Measurements from ENCODE around the gene CLEC10A.
"Not testable (repeated sequence)": the region's sequence is repeated elsewhere in the genome, so short reads cannot be mapped to it uniquely, and the experiment has no call there.

Gene CLEC10A, protein sequence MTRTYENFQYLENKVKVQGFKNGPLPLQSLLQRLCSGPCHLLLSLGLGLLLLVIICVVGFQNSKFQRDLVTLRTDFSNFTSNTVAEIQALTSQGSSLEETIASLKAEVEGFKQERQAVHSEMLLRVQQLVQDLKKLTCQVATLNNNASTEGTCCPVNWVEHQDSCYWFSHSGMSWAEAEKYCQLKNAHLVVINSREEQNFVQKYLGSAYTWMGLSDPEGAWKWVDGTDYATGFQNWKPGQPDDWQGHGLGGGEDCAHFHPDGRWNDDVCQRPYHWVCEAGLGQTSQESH

DNA sequence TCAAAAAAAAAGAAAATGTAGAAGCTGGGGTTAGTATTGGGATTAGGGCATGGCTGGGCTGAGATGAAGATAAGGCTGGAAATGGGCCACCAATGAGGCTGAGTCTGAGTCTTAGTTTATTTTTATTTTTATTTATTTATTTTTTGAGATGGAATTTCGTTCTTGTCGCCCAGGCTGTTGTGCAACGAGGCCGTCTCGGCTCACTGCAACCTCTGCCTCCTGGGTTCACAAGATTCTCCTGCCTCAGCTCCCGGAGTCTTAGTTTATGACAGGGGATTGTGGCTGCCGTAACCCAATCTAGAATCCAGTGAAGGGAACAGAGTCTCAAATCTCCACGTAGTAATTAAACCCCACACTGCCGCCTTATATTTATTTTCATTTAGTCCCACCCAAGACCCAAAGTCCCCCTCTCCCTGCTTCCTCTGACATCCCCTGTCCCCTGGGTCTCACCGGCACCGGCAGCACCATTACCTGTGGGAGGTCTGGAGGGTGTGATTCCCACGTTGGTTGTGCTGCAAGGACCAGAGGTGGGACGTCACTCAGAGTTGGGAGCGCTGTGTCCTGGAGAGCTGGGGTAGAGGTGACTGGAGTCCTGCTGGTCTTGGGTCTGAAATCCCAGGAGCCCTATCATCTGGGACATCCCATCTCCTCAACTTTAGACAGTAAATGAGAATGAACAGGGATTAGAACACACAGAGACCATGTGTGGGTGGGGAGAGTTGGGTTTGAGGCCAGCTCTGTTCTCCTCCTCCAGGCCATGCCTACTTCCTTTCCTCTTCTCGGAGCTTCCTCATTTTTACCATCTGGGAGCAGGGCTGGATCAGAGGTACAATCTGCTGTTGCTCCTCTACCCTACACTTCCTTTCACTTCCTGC lies at the start of gene CLEC10A:
TSS of gene CLEC10A (minus strand) at position 671 of the 875 bp plus-strand sequence. CDS start 1,439 bp downstream, outside the sequence.
- DNase-seq (ENCODE audit: low read depth) = no peak

DNA sequence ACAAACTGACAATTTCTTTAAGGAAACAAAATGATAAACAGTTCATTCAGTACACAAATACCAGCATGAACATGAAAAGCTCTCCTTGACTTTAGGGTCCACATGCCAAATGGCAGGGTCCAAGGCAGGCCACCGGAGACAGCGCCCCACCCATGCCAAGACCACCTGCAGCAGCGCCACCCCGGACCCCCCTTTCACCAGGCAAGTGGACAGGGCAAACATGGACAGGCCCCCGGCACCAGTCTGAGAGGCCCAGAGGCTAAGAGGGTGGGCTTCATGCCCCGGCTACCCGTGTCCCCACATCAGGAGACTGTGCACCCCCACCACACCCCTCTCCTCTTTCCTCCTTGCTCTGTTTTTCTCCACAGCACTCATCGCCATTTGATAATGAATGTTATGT lies 49.3 kb upstream of the CLEC10A start:
- DNase-seq (ENCODE audit: low read depth) = no peak

DNA sequence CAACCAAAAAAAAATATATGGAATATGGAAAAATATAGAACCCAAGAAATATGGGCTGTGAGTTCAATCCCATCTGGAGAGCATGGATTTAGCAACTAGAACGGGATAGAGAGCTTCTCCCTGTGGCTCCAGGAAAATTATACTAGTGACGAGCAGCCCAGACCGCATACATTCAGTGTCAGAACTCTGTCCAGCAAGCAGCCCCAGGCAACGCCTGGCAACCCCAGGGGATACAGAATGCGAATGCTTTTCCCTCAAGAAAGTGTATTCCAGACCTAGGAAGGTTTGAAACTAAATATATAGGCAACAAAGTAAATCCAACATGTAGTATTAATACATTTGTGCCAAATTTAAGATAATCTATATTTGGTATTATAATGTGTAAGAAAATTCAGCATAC lies 48.1 kb upstream of the CLEC10A start:
- DNase-seq (ENCODE audit: low read depth) = no peak

DNA sequence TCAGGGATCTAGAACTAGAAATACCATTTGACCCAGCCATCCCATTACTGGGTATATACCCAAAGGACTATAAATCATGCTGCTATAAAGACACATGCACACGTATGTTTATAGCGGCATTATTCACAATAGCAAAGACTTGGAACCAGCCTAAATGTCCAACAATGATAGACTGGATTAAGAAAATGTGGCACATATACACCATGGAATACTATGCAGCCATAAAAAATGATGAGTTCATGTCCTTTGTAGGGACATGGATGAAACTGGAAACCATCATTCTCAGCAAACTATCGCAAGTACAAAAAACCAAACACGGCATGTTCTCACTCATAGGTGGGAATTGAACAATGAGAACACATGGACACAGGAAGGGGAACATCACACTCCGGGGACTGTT lies 47.5 kb upstream of the CLEC10A start:
- DNase-seq (ENCODE audit: low read depth) = not testable (repeated sequence)

DNA sequence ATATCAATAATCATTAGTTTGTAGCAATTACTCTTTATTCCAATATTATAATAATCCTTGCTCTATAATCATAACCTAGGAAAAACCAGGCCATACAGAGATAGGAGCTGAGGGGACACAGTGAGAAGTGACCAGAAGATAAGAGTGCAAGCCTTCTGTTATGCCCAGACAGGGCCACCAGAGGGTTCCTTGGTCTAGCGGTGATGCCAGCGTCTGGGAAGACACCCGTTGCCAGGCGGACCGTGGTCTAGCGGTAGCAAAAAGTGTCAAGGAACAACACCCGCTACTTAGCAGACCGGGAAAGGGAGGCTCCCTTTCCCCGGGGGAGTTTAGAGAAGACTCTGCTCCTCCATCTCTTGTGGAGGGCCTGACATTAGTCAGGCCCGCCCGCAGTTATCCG lies 46.3 kb upstream of the CLEC10A start:
- not testable (repeated sequence) for DNase-seq (ENCODE audit: low read depth)

DNA sequence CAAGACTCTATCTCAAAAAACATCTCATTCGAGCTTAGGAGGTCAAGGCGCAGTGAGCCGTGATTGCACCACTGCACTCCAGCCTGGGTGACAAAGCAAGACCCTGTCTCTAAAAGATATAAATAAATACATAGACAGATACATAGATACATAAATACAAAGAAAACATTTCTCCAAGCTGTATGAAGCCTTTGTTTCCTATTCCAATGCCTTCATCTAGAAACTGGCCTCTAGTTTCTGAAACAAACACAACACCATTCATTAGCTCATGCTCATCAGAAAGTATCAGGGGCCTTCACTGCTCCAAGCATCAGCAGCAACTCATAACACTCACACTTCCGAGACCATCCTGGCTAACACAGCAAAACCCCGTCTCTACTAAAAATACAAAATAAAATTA lies 44.9 kb upstream of the CLEC10A start:
- no peak for DNase-seq (ENCODE audit: low read depth)

DNA sequence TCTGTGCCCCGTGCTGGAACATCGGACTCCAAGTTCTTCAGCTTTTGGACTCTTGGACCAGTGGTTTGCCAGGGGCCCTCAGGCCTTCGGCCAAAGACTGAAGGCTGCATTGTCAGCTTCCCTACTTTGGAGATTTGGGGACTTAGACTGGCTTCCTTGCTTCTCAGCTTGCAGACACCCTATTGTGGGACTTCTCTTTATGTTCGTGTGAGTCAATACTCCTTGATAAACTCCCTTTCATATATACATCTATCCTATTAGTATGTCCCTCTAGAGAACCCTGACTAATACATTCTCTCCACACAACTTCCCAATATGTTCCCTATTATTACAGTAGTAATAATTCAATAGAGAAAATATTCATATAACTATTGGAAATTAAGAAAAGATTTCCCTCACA lies 43.8 kb upstream of the CLEC10A start:
- DNase-seq (ENCODE audit: low read depth) = no peak

DNA sequence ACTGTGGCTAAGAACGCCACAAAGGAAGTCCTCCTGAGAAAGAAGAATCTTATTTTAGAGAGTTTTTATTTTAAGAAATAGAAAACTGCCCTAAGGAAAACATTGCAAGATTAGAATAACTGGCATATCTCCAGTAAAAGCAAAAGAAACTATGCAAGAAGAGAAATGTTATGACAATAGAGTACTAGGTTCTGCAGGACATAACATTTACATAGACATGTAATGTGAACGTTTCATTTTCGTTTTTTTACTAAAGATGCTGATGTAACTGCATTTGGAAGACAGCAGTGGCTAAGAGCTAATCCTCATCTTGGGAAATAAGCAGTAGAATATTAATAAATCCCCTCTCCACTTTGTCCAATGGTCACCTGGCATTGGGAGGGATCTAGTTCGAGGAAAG lies 42.3 kb upstream of the CLEC10A start:
- no peak for DNase-seq (ENCODE audit: low read depth)

DNA sequence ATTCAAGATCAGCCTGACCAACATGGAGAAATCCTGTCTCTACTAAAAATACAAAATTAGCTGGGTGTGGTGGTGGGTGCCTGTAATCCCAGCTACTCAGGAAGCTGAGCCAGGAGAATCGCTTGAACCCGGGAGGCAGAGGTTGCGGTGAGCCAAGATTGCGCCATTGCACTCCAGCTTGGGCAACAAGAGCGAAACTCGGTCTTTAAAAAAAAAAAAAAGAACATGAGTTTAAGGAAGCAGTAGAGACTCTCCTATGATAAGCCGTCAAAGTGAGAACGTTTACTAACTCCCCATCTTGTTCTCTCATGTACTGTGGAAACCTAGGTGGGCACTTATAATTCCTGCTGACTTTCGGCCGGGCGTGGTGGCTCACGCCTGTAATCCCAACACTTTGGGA lies 40.6 kb upstream of the CLEC10A start:
- not testable (repeated sequence) for DNase-seq (ENCODE audit: low read depth)

DNA sequence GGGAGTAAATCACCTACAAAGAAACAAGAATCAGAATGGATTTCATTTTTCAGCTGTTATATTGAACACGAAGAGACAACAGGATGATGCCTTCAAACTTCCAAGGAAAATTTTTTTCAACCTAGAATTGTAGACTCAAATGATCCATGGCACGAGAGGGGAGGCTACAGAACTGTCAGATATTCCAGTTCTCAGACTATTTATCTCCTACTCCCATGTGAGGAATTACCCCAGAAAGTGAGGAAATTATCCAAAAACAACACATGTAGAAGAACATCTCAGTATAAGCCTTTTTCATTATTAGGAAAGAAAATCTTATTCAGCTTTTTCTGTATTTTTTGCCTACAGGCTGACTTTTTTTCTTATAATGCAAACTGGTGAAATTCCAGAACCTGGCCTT lies 40.1 kb upstream of the CLEC10A start:
- no peak for DNase-seq (ENCODE audit: low read depth)

DNA sequence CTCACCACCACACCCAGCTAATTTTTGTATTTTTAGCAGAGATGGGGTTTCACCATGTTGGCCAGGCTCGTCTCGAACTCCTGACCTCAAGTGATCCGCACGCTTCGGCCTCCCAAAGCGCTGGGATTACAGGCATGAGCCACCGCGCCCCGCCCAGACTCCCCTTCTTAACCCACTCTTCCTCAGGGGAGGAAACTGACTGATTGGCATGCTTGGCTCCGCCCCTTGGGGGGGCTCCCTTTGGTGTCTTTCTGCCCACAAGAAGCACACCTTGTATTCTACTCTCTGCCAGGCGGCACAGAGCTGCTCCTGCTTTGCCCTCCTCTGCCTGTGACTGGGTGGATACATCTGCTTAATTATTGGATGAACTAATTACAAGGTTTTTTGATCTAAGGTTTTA lies 39.3 kb upstream of the CLEC10A start:
- DNase-seq (ENCODE audit: low read depth) = no peak

DNA sequence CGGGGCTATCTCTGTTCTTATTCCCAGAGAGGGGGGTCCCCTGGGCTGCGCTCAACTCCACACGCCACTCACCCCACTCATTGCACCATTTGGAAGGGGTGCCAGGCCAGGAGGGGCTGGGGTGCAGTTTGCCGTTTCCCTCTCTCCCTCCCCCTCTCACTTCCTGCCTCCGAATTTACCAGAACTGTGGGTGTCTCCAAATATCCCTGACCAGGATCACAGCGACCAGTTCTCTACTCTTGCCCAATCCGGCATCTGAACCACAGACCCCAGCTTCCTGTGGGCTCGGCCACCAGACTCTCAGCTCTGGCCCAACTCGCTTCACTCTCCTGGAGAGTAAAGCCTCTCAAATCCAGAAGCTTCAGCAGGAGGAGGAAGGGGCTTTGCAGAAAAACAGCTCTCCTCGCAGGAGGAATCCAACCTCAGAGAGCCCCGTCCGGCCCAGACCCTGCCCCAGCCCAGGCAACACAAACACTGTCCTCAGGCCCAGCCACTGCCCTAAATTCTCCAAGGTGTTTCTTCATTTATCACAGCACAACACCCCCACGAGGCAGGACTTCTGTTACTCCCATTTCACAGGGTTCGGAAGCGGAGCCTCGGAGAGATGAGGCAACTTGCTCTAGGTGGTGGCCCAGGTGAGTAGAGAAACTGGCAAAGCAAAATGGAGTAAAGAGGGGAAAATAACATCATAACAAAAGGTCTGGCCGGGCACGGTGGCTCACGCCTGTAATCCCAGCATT lies 35.0 kb upstream of the CLEC10A start:
- no peak for DNase-seq (ENCODE audit: low read depth)

DNA sequence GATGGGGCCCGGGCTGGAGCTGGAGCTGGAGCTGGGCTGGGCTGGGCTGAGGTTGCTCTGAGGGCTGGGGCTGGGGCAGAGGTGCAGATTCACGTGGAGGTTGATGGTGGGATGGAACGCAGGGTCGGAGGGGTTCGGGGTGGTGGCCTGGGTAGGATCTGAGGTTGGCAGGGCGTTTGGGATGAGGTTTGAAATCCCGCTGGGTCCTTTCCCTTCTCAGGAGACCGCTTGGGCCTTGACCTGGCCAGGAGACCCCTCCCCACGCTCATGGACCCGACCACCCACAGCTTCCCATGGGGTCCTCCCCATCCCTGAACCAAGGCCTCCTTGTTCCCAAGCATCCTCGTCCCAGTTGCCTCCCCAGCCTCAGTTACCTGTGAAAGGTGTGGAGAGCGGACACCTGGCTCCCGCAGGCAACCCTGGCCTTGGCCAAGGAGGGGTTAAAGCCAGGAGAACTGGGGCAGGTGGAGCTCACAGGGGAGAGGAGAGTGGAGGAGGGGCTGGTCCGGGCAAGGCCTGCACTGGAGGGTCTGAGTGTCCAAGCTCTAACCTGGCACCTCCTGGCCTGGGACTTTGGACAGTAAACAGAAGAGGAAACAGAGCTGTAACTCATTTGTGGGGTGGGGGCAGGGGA lies 34.3 kb upstream of the CLEC10A start, which contains the start of gene ASGR2:
TSS of gene ASGR2 (minus strand) at position 582 of the 634 bp plus-strand sequence. CDS start 582 bp downstream, outside the sequence.
- no peak for DNase-seq (ENCODE audit: low read depth)

DNA sequence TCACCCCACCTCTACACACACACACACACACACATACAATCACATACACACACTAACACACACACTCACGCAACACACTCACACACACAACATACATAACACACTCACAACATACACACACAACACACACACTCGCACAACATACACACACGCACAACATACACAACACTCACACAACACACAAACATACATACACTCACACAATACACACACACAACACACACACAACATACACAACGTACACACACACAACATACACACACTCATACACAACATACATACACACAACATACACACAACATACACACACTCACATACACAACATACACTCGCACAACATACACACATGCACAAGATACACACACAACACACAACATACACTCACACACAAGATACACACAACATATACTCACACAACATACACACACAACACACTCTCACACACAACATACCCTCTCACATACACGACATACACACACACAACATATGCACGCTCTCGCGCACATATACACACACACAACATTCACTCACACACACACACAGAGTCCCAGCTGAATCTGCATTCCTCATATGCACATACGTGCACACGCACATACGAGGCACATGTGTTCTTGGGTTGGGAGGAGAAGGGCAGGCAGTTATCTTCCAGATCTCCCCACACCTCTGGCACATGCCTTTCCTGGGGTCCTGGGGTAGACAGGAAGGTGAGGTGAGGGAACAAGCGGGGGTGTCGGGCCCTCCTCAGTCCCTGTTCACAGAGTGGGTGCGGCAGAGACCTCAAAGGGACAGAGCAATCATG lies 33.4 kb upstream of the CLEC10A start:
- DNase-seq (ENCODE audit: low read depth) = no peak

DNA sequence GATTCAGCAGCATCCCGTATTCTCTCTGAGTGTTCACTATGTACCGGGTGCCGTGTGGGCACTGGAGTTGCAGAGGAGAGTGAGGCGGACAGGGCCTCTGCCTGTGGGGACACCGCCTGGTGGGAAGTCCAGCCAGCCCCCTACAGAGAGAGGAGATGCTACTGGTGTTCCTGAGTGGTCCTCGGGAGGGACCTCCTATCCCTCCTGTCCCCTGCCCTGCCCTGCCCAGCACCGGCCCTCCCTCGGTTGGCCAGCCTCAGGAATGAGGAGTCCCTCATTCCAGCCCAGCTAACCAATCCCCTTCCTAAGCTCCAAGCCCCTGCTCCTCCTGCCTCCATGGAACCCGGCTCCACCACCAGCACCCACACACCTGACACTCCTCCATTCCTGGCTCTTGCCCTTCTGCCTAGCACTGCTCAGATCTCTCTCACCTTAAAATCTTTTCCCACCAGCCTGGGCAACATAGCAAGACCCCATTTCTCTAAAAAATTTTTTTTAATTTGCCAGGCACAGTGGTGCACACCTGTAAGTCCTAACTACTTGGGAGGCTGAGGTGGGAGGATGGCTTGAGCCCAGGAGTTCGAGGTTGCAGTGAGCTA lies 32.6 kb upstream of the CLEC10A start:
- no peak for DNase-seq (ENCODE audit: low read depth)

DNA sequence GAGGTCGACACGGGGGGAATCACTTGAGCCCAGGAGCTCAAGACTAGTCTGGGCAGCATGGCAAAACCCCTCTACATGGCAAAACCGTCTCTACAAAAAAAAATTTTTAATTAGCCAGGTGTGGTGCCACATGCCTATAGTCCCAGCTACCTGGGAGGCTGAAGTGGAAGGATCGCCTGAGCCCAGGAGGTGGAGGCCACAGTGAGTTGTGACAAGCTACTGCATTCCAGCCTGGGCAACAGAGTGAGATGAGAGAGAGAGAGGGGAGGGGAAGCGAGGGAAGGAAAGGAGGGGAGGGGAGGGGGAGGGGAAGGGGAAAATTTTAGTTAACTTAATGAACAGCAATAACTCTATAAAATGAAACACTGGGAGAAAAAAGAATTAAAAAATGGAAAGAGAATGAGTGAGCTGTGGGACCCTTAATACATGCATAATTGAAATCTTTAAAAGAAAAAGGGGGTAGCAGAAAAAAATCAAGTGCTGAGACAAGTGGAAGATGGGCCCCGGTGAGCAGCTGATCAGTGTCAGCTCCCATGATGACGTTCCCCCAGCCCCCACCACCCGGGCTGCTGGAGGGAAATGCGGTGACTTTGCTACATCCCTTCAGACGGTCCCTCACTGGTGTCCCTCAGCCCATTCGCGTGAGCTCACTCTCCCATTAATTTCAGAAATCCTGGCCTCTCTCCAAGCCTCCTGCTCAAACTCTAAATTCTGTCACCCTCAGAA lies 31.9 kb upstream of the CLEC10A start:
- DNase-seq (ENCODE audit: low read depth) = no peak

DNA sequence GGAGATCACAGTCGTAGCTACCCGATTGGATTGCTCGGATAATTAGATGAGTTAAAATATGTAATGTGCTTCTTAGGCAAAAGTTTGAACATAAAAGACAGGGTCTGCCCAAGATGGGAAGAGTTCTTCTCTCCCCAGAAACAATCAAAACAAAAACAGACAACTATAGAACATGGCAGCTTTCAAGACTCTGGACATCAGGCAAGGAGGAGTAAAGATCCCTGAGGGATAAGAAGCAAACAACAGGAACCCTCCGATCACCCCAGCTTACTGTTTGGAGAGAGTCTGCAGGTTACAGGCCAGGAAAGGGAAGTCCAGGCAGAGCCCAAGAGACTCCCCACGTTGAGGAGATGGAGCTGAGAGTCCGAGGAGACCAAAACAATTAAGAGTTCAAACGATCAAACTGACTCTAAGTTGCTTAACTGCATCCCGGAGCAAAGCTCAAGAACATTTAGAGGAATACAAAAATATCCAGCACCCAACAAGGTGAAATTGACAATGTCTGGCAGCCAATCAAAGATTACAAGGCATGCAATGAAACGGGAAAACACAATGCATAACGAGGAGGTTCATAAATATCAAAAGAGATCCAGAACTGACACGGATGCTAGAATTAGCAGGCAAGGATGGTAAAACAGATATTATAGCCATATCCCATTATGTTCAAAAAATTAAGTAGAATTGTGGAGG lies 30.7 kb upstream of the CLEC10A start:
- no peak for DNase-seq (ENCODE audit: low read depth)

DNA sequence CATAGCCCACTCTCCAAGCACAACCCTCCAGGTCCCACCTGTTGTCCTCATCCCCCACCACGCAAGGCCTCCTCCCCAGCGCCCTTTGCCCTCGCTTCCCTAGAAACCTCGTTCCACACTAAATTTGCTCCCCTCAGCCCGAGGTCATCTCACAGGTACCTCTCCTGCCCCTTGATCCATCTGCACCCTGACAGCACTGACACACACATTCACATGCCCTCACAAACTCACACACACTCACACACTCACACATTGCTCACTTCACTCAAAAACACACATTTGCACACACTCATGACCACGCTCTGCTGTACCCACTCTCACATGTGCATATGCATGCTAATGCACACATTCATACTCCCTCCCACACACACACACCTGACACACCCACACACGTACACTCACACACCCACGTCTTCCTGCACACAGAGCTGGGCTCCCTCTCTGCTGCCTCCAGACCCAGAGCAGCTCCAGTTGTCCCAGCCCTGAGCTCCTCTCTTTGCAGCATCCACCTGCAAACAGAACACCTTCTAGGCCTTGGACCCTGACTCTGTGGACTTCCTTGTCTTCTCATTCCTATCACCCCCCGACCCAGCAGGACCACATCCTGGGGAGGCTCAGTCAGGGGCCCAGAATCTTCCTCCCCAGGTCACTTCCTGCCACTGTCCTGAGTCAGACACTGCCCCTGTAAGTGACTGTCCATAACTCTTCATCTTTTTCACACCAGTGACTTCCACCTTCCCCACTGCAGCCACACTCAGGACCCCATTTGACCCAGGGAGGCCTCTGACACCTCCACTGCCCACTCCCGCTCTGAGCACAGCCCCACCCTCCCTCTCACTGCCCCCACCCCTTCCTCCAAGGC lies 29.6 kb upstream of the CLEC10A start:
- peak; percentile 24 for DNase-seq (ENCODE audit: low read depth)

DNA sequence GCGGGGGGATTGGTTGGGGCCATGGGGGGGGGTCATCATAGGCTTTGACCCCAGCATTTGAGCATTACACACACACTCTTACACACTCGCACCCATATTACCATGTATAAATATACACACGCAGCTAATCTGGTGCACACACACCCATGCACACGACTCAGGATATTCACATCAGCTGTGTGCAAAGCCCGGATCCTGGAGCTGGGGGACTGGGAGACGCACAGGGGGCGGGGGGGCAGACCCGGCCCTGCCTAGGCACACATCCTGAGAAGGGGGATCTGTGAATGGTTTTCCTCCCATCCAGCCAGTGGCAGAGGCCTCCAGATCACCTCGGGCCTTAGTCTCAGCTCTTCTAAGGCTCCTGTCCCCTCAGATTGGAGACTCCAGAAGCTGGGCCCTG lies 28.9 kb upstream of the CLEC10A start:
- no peak for DNase-seq (ENCODE audit: low read depth)
